Nephron progenitor cell (in vitro differentiated cells): Measurements from ENCODE around the gene C8G.

ENCODE experiments used
- DNase-seq: peaks from one replicate; pipeline ENCODE4 v3.0.0; 2021
- H3K27ac Mint-ChIP-seq: 2 replicates; pipeline ENCODE4 v1.8.0; 2021; ENCODE audit warnings: mild to moderate bottlenecking, moderate library complexity, mixed read lengths
- H3K27me3 Mint-ChIP-seq: 2 replicates; pipeline ENCODE4 v1.8.0; 2021; ENCODE audit warnings: mild to moderate bottlenecking, low read depth, mixed read lengths; ENCODE audit not compliant: poor library complexity
- H3K36me3 Mint-ChIP-seq: 2 replicates; pipeline ENCODE4 v1.8.0; 2021; ENCODE audit warnings: low read depth, mixed read lengths
- H3K4me1 Mint-ChIP-seq: 2 replicates; pipeline ENCODE4 v1.8.0; 2021; ENCODE audit warnings: mixed read lengths
- H3K4me3 Mint-ChIP-seq: 2 replicates; pipeline ENCODE4 v1.8.0; 2021; ENCODE audit warnings: mild to moderate bottlenecking, moderate library complexity, mixed read lengths
- H3K9me3 Mint-ChIP-seq: 2 replicates; pipeline ENCODE4 v1.8.0; 2021; ENCODE audit warnings: mild to moderate bottlenecking, moderate library complexity, mixed read lengths
- CTCF ChIP-seq: fragments of 200-600 bp; sonication (generic); IDR thresholded peaks from 2 replicates; pipeline ENCODE4 v1.5.0; 2021; ENCODE audit warnings: antibody characterized with exemption

Gene C8G

GRCh38 chr9:136945333-136946227 lies 537 bp downstream of the C8G start:
- no peak for TF ChIP-seq CTCF
- H3K27me3 Mint-ChIP-seq = peaks cover 13% of the 10 kb centered on the region
- no peaks in the 10 kb centered on the region for H3K36me3 Mint-ChIP-seq
- no peak for DNase-seq
- no peak overlapping the region for H3K27ac Mint-ChIP-seq
- H3K4me1 Mint-ChIP-seq = peaks cover 4% of the 10 kb centered on the region
- no peak overlapping the region for H3K4me3 Mint-ChIP-seq
- H3K9me3 Mint-ChIP-seq = no peaks in the 10 kb centered on the region

DNA sequence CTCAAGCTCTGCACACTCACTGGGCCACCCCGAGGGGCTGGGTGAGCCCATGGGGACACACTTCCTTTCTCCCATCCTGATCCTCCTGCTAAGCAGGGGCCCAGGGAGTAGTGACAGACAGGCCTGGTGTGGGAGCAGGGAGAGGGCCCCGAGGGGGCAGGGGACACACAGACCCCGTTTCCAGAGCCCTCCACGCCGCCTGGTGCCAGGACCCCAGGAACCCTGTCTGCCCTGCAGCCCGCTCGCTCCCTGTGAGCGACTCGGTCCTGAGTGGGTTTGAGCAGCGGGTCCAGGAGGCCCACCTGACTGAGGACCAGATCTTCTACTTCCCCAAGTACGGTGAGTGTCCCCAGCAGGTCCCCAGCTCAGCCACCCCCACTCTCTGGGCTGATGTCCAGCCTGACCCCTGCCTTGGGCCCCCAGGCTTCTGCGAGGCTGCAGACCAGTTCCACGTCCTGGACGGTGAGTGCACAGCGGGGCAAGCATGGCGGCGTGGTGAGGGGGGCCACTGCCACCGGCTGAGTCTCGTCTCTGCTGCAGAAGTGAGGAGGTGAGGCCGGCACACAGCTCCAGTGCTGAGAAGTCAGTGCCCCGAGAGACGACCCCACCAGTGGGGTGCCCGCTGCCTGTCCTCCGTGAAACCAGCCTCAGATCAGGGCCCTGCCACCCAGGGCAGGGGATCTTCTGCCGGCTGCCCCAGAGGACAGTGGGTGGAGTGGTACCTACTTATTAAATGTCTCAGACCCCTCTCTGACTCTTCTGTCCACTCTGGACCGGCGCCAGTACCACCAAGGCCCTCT lies 1.4 kb downstream of the C8G start:
- DNase-seq = no peak
- no peak overlapping the region for H3K4me3 Mint-ChIP-seq
- peaks cover 4% of the 10 kb centered on the region for H3K4me1 Mint-ChIP-seq
- H3K27ac Mint-ChIP-seq = no peak overlapping the region
- no peaks in the 10 kb centered on the region for H3K36me3 Mint-ChIP-seq
- H3K27me3 Mint-ChIP-seq = peaks cover 13% of the 10 kb centered on the region
- no peaks in the 10 kb centered on the region for H3K9me3 Mint-ChIP-seq
- no peak for TF ChIP-seq CTCF

DNA sequence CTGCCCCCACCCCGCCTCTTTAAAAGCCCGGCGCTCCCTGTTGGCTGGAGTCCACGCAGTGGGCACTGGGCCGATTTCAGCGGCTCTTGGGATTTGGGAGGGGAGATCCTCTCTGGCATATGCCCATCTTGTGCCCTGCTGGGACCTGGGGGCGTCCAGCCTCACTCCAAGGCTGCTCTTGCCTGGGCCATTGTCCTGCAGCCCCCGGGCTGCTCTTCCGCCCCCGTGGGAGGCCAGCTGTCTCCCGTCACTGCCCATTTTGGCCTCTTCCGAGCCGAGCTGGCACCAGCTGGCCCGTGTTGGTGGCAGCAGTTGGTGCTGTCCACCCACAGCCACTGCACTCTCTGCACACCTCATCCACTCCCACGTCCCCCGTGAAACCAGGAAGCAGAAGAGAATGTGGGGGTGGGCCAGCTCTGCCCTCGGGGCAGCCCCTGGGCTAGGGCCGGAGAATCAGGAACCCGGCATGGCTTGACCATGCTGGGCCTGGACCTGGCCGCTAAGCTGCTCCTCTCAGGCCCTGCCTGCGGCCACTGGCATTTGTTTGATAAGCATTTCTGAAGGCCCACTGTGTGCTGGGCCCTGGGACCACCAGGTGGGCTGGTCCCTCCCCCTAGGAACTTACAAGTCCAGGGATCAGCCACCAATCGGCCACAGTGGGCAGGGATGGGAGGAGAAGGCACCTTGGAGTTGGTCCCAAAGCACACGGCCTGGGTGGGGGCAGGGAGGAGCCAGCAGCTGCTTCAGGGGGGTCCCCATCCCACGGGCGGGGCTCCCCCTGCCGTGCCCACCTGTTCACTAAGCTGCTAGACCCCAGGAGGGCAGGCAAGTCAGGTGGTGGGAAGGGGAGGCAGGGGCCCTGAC lies 2.2 kb downstream of the C8G start:
- no peaks in the 10 kb centered on the region for H3K36me3 Mint-ChIP-seq

DNA sequence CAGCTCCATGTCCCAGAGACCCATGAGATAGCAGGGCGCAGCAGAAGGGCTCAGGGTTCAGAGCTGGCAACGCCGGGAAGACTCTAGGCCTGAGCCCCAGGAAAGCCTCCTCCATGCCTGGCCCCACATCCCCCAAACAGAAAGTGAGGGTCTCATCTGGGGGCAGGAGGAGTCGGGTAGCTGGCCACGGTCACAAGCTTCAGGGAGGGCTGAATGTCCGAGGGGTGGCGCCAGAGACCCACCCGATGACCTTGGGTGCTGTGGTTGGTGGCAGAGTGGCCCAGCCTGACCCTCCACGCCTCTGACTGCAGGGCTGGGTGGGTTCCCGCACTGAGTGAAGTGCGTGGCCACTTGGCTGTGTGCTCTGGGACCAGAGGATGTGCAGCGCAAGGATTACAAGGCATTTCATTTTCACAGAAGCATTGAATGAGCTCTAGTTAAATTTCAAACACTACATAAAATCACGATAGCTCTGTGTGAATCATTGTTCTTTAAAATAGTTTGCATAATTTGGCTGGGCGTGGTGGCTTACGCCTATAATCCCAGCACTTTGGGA lies 3.0 kb downstream of the C8G start:
- no peak overlapping the region for H3K27ac Mint-ChIP-seq
- H3K4me1 Mint-ChIP-seq = peaks cover 4% of the 10 kb centered on the region
- peak overlapping the region; percentile 69 for H3K4me3 Mint-ChIP-seq
- H3K9me3 Mint-ChIP-seq = no peaks in the 10 kb centered on the region
- H3K27me3 Mint-ChIP-seq = peaks cover 13% of the 10 kb centered on the region
- no peaks in the 10 kb centered on the region for H3K36me3 Mint-ChIP-seq
- DNase-seq = peak; percentile 73
- TF ChIP-seq CTCF = peak; percentile 52

More for the DNA sequence above, 2.2 kb downstream of the C8G start:
- Mint-ChIP-seq H3K9me3 (no peaks in the 10 kb centered on the region), H3K4me3 (no peak overlapping the region), H3K27ac (no peak overlapping the region), H3K4me1 (peaks cover 4% of the 10 kb centered on the region), H3K27me3 (peaks cover 13% of the 10 kb centered on the region)
- no peak for TF ChIP-seq CTCF
- no peak for DNase-seq

DNA sequence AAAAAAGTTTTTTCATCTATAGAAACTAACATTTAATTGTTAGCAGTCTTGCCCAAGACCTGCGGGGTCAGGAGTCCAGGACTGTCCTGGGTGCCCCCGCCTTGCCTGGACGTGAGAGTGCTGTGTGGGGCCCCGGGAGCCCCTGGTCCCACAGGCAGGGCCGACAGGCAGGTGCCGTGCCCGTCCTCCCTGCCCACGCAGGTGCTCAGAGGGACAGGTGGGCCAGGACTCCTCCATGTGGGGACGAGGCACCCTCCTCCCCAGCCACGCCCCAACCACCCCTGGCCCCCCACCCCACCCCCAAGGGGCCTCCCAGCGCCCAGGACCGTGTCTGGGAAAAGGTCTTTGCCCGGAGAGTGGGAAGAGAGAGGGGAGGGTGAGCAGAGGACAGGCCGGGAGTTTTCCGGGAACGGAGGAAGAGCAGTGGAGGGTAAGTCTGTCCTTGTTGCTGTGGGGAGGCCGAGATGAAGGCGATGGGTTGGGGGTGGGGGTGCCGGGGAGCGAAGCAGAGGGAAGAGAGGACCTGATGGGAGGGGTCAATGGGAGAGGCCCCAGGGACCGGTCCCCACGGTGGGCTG lies 4.3 kb downstream of the C8G start:
- no peaks in the 10 kb centered on the region for H3K36me3 Mint-ChIP-seq
- H3K4me1 Mint-ChIP-seq = peaks cover 4% of the 10 kb centered on the region
- H3K4me3 Mint-ChIP-seq = peak overlapping the region; percentile 72
- H3K27me3 Mint-ChIP-seq = peaks cover 13% of the 10 kb centered on the region
- no peak for DNase-seq
- H3K27ac Mint-ChIP-seq = no peak overlapping the region
- H3K9me3 Mint-ChIP-seq = no peaks in the 10 kb centered on the region
- TF ChIP-seq CTCF = no peak
